Activated naive CD4-positive, alpha-beta T cell treated with anti-CD3 and anti-CD28 coated beads, Interleukin-2, amount 50 U/mL, for 72 hours (primary cell): Measurements from ENCODE around the gene MASTL. TPM values are rescaled to one million over a fixed set of nuclear protein-coding genes. Genes with fewer than 3 reads are reported as not detected.
"Not testable (repeated sequence)": the region's sequence is repeated elsewhere in the genome, so short reads cannot be mapped to it uniquely, and the experiment has no call there.

Source experiments
- ATAC-seq, 2 donors: fragments of 150-1000 bp; cut with Tn5 transposase; 2 replicates each; pipeline ENCODE4 v1.10.0; 2021; ENCODE audit warnings: mild to moderate bottlenecking in 2 of 2, moderate library complexity in 2 of 2
- DNase-seq, 2 donors: peaks; one replicate each; pipeline ENCODE4 v3.0.0; 2021 to 2022; ENCODE audit warnings: low spot score in 2 of 2
- H3K27ac Mint-ChIP-seq, 2 donors: one replicate each; pipeline ENCODE4 v1.8.0; 2022; ENCODE audit warnings: mild to moderate bottlenecking in 2 of 2, mixed read lengths in 2 of 2
- H3K36me3 Mint-ChIP-seq, 2 donors: one replicate each; pipeline ENCODE4 v1.8.0; 2022; ENCODE audit warnings: mixed read lengths in 2 of 2
- H3K9me3 Mint-ChIP-seq, 2 donors: one replicate each; pipeline ENCODE4 v1.8.0; 2022; ENCODE audit warnings: mixed read lengths in 2 of 2
- total RNA-seq, 2 donors: library from RNA; stranded (reverse); gene quantifications; one replicate each; pipeline ENCODE4 v1.2.3, GENCODE V29; 2022

MASTL gene
- 10 to 100 TPM; 49.7 to 50.7 TPM for total RNA-seq

DNA sequence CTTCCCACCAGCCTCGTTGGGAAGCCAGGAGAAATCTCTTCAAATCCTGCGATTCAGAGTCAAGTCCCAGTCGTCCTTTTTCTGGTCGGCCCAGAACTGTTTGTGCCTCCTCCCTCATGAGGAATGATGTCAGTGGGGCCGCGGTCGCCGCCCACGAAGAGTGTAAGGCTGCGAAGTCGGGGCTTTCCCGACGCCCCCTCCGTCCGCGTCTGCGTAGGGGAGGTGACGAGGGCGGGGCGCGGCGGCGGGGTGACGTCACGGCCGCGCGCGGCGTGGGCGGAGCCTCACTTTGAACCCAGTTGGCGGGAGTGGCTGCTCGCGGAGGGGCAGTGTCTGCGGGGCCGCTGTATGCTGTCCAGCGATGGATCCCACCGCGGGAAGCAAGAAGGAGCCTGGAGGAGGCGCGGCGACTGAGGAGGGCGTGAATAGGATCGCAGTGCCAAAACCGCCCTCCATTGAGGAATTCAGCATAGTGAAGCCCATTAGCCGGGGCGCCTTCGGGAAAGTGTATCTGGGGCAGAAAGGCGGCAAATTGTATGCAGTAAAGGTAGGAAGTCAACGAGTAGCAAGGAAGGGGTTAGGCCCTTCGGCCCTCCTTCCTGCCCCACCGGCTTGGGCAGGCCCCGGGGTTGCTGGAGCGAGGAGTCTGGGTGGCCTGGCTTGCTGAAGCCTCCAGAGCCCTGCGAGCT lies at the start of gene MASTL:
TSS of gene MASTL (plus strand) at position 287 of the 689 bp plus-strand sequence. CDS start at position 362, 75 bp downstream.
- Mint-ChIP-seq H3K9me3 (no peaks in the 10 kb centered on the region), H3K36me3 (peaks cover 53 to 63% of the 10 kb centered on the region in 2 donors)

DNA sequence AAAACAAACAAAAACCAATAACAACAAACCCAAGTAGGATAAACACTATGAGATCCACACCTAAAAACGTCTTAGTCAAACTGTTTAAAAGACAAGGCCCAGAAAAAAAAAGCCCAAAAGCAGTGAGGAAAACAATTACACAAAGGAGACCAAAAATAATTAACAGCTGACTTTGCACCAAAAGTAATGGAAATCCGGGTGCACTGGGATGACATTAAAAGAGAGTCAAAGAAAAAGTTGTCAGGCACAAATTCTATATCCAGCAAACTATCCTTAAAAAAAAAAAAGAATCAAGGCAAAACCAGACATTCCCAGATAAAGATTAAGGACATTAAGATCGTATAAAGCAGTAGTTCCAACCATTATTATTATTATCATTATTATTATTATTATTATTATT lies 47.0 kb upstream of the MASTL start:
- H3K27ac Mint-ChIP-seq: no peak overlapping the region
- no peak for DNase-seq
- no peak for ATAC-seq
- H3K9me3 Mint-ChIP-seq: peaks cover 0 to 7% of the 10 kb centered on the region in 2 donors
- peaks cover 8 to 59% of the 10 kb centered on the region in 2 donors for H3K36me3 Mint-ChIP-seq

More for the DNA sequence above, at the start of gene MASTL:
- peak within 1 kb of the TSS; percentile 100 for H3K27ac Mint-ChIP-seq
- peak; percentile 94 to 95 for DNase-seq
- peak; percentile 85 to 88 for ATAC-seq

DNA sequence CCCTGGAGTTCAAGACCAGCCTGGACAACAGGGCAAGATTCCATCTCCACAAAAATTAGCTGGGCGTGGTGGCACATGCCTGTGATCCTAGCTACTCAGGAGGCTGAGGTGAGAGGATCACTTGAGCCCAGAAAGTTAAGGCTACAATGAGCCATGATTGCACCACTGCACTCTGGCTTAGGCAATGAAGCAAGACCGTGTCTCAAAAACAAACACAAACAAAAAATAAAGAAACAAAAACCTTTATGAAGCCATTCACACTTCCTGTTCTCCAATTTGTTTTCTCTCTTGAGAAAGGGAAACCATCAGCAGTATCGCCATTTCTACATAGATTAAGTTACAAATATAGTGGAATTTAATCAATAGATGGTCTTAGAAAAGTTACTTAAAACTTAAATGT lies 20.8 kb upstream of the MASTL start:
- Mint-ChIP-seq H3K9me3 (no peaks in the 10 kb centered on the region), H3K36me3 (peaks cover 6 to 14% of the 10 kb centered on the region in 2 donors), H3K27ac (peak overlapping the region in 1 of 2 donors; percentile 37)
- DNase-seq (no peak), ATAC-seq (no peak)

DNA sequence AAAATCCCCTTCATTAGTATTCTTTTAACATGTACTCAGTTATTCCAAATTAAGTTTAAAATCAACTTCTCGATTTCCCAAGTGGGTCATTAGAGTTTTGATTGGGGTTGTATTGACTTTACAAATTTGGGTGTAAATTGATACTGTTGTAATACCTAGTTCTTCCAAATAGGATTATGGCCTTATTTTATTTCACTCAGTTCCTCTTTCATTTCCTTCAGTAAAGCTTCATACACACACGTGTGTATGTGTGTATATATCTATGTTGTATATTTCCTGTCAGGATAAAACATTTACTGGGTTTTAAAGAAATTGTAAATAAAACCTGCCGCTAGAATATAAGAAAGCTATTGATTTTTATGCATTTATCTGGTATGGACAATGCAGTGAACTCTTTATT lies 16.9 kb upstream of the MASTL start:
- DNase-seq (no peak), ATAC-seq (no peak)
- Mint-ChIP-seq H3K9me3 (no peaks in the 10 kb centered on the region), H3K36me3 (peaks cover 5% of the 10 kb centered on the region in 2 donors), H3K27ac (peak overlapping the region in 1 of 2 donors; percentile 50)

DNA sequence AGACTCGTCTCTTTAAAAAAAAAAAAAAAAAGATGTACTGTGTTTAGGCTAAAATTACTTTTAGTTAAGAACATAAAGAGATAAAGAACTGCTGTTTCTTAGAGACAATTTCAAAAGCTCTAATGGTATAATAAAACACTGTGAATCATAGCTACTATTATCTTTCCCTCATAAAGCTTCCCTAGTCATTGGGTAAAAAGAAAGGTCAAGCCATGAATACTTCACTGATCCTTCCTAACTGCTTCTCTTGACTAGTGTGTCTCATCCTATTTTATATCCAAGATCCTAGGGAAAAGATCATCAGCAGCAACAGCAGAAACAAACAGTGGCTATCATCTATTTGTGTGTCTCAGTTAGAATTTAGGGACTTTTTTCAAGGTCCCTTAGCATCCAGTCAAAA lies 11.5 kb upstream of the MASTL start:
- peak overlapping the region in 1 of 2 donors; percentile 41 for H3K27ac Mint-ChIP-seq
- DNase-seq: no peak
- peaks cover 4 to 5% of the 10 kb centered on the region in 2 donors for H3K36me3 Mint-ChIP-seq
- no peak for ATAC-seq
- no peaks in the 10 kb centered on the region for H3K9me3 Mint-ChIP-seq

DNA sequence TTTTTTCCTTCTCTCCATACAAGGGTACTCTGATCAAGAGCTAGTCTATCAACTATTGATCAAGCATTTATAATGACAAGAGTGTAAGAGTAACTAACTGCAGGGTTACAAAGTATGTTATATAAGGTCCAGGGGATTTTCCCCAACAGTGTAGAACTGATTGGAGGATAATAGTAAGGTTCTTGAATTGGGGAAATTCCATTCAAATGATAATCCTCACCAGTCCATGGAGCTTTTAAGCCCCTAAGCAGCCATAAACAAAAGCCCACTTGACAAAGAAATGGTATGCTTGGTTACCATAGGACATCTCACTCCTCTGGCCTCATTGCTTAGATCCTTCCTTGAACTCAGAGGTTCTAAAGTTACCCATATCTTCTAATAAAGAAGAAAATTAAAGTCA lies 9.2 kb upstream of the MASTL start:
- H3K27ac Mint-ChIP-seq: peak overlapping the region in 1 of 2 donors; percentile 36
- DNase-seq (no peak), ATAC-seq (no peak)
- H3K36me3 Mint-ChIP-seq: peaks cover 4 to 11% of the 10 kb centered on the region in 2 donors
- H3K9me3 Mint-ChIP-seq: no peaks in the 10 kb centered on the region

DNA sequence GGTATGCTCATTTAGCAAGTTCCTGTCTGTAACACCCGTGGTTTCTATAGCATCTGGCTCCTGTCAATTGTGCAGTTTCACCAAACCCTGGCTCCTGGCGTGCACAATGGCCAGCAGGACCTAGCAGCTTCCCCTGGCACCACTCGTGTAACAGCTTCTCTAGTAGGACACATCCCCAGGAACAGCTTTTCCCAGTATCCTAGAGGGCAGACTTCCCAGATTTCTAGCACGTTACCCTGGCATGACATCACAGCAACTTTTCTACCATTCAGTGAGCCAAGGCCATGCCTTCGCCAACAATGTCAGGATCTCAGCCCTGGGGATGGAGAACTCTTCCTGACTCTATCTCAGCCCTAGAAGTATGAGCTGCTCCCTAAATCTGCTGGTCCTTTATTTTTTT lies 7.5 kb upstream of the MASTL start:
- ATAC-seq: no peak
- Mint-ChIP-seq H3K27ac (peak overlapping the region; percentile 3 to 50), H3K9me3 (no peaks in the 10 kb centered on the region), H3K36me3 (peaks cover 10 to 24% of the 10 kb centered on the region in 2 donors)
- DNase-seq: no peak

DNA sequence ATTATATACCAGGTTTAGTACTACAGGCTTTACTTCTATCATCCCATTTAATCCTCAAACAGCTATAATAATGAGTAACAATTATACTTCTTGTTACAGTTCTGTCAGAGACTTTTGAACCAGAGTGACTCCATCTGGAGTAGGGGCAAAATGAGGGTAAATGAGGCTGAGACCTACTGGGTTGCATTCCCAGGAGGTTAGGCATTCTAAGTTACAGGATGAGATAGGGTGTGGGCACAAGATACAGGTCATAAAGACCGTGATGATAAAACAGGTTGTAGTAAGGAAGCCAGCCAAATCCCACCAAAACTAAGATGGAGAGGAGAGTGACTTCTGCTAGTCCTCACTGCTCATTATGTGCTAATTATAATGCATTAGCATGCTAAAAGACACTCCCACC lies 4.9 kb upstream of the MASTL start:
- Mint-ChIP-seq H3K27ac (no peak overlapping the region), H3K9me3 (no peaks in the 10 kb centered on the region), H3K36me3 (peaks cover 31 to 48% of the 10 kb centered on the region in 2 donors)
- no peak for DNase-seq
- ATAC-seq: no peak

DNA sequence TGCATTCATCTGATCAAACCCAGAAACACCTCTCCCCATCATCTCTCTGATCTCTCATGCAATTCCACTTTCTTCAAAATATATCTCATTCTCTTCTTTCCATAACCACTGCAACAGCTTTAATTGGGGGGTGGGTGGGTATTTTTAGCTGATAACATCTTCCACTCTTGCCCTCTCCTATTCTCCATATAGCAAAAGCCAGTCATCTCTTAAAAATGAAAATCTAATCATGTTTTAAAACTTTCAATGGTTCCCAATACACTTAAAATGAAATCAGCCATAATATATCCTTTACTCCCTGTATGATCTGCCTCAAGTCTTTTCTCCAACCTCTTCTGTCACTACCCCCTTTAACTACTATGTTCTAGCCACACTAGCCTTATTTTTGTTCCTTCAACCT lies 2.5 kb upstream of the MASTL start:
- ATAC-seq (no peak), DNase-seq (no peak)
- Mint-ChIP-seq H3K36me3 (peaks cover 47 to 67% of the 10 kb centered on the region in 2 donors), H3K9me3 (no peaks in the 10 kb centered on the region), H3K27ac (peak overlapping the region; percentile 100)

DNA sequence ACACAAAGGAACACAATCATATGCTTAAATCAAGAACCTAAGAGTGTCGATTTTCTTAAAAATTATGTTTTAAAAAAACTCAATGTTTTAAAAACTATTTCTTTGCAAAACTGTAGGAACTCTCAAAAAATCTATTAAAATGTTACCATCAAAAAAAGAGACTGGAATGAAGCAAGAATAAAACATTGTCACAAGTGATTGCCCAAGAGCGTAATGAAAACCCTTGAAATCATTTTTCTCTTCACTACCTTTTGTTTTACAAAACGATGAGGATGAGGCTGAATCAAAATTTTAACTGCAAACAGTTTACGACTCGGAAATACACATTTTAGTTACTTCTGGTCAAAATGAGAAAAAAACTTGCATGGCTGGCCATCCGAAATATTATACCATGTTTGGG lies 1.8 kb upstream of the MASTL start:
- H3K36me3 Mint-ChIP-seq: peaks cover 53 to 71% of the 10 kb centered on the region in 2 donors
- DNase-seq: no peak

DNA sequence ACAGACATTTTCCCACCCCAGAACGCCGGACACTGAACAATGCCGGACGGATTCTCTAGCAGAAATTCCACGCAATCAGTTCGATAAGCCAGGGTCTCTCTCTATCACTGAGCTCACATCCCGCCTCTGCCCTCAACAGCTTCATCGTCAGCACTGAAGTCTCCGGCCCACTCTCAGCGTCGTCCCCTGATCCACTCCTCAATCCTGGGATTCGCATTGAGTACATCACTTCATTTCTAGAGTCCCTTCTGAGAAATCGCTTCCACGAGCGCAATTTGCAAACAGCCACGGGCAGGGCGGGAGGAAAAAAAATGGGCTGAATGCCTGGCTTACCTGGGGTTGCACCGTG lies 1.3 kb upstream of the MASTL start:
- H3K27ac Mint-ChIP-seq: peak overlapping the region; percentile 100
- H3K9me3 Mint-ChIP-seq: no peaks in the 10 kb centered on the region
- H3K36me3 Mint-ChIP-seq: peaks cover 53 to 66% of the 10 kb centered on the region in 2 donors
- DNase-seq: peak in 1 of 2 donors; percentile 27
- peak; percentile 1 to 6 for ATAC-seq

More for the DNA sequence above, 1.8 kb upstream of the MASTL start:
- no peak for ATAC-seq
- H3K27ac Mint-ChIP-seq: peak overlapping the region; percentile 100
- no peaks in the 10 kb centered on the region for H3K9me3 Mint-ChIP-seq

DNA sequence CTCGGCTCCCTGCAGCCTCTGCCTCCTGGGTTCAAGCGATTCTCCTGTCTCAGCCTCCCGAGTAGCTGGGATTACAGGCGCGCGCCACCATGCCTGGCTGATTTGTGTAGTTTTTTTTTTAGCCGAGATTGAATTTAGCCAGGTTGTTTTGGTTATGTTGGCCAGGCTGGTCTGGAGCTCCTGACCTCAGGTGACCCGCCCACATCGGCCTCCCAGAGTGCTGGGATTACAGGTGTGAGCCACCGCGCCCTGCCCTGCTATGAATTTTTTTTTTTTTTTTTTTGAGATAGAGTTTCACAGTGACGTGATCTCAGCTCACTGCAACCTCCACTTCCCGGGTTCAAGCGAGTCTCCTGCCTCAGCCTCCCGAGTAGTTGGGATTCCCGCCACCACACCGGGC lies 1.4 kb downstream of the MASTL start:
- Mint-ChIP-seq H3K27ac (peak overlapping the region; percentile 100), H3K36me3 (peaks cover 53 to 56% of the 10 kb centered on the region in 2 donors)
- not testable (repeated sequence) for DNase-seq, ATAC-seq, H3K9me3 Mint-ChIP-seq

DNA sequence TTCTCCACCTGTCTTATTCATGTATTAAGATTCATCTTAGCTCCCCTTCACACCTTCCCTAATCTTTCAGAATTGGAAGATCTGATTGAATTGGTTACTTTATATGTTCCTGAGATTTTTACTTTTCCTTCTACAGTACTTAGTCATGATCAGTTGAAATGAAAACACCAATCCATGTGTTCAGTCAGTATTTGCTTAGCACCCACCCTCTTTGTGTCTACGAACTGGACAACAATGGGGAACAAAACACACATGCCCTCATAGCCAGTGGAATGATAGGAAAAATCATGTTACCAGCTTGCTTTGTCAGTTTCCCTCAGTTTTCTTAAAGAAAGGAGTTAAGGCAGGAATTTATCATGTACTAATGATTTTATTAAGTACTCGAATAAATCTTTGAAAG lies 2.0 kb downstream of the MASTL start:
- peak overlapping the region; percentile 100 for H3K27ac Mint-ChIP-seq
- no peaks in the 10 kb centered on the region for H3K9me3 Mint-ChIP-seq
- no peak for ATAC-seq
- DNase-seq: no peak
- H3K36me3 Mint-ChIP-seq: peaks cover 54 to 55% of the 10 kb centered on the region in 2 donors

DNA sequence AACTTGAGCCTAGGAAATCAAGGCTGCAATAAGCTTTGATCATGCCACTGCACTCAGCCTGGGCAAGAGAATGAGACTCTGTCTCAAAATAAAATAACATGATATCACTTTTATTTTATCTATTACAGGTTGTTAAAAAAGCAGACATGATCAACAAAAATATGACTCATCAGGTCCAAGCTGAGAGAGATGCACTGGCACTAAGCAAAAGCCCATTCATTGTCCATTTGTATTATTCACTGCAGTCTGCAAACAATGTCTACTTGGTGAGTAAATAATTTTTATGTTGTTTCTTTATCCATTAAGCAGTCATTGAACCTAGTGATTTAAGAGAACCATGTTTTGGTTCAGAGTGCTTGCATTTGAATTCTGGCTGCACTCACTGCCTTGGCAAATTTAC lies 3.3 kb downstream of the MASTL start:
- DNase-seq: no peak
- Mint-ChIP-seq H3K27ac (no peak overlapping the region), H3K9me3 (no peaks in the 10 kb centered on the region), H3K36me3 (peaks cover 42 to 44% of the 10 kb centered on the region in 2 donors)
- no peak for ATAC-seq

DNA sequence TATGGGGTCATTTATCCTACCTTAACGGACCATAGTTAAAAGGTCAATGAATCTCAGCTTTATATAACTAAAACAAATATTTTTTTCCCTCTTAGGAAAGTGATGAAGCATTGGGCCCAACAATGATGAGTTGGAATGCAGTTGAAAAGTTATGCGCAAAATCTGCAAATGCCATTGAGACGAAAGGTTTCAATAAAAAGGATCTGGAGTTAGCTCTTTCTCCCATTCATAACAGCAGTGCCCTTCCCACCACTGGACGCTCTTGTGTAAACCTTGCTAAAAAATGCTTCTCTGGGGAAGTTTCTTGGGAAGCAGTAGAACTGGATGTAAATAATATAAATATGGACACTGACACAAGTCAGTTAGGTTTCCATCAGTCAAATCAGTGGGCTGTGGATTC lies 14.7 kb downstream of the MASTL start:
- Mint-ChIP-seq H3K36me3 (peaks cover 6 to 22% of the 10 kb centered on the region in 2 donors), H3K9me3 (no peaks in the 10 kb centered on the region), H3K27ac (peak overlapping the region in 1 of 2 donors; percentile 29)
- DNase-seq: no peak
- no peak for ATAC-seq

DNA sequence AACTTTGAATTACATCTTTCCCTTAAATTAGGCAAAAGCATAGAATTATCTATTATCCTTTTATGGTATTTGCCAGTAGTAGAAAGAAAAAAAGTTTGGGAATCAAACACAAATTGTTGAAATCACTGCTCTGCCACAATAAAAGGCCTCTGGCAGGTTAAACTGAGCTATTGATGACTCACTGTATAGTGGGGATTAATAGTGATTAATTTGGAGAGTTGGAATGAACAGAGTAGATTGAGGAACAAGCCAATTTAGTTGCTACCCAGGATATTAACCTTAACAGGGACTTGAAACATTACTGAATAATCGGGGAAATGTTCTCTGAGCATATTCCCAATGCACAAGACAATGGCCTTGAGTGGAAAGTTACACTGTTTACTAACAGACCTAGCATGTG lies 33.1 kb downstream of the MASTL start:
- ATAC-seq (no peak), DNase-seq (no peak)
- Mint-ChIP-seq H3K9me3 (no peaks in the 10 kb centered on the region), H3K36me3 (peaks cover 14 to 21% of the 10 kb centered on the region in 2 donors), H3K27ac (no peak overlapping the region)

DNA sequence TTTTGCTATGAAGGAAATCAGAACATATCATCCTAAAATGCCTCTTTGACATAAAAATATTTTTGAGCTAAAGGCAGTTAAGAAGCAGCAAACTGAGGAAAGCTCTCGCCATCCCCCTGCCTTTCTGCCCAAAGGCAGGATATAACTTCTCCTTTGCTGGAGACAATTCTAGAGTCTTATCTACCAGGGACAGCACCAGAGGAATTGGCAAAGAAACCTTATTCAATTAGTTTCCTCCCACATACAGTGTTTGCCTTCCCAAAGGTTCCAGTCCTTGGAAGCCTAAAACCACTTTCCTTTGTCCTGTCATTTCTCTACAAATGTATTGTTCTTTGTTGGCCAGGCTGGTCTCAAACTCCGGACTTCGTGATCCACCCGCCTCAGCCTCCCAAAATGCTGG lies 33.7 kb downstream of the MASTL start:
- H3K9me3 Mint-ChIP-seq: no peaks in the 10 kb centered on the region
- no peak overlapping the region for H3K27ac Mint-ChIP-seq
- DNase-seq (no peak), ATAC-seq (no peak)
- H3K36me3 Mint-ChIP-seq: peaks cover 11 to 21% of the 10 kb centered on the region in 2 donors

DNA sequence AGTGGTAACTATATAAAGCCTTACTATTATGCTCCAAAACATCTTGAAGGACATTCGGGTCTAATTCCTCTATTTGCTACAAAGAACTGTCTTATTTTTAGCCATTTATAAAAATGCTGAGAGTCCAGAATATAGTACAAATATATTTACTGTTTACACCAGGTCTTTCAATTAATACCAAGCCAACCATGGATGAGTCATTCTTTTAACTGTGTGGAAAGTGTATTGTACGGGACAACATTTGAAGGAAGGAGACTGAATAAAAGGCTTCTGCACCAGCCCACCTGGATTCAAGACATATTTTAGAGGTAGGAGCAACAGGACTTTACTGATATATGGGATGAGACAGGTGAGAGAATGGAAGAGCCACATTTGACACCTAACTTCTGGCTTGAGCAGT lies 35.4 kb downstream of the MASTL start:
- Mint-ChIP-seq H3K27ac (no peak overlapping the region), H3K9me3 (no peaks in the 10 kb centered on the region), H3K36me3 (peaks cover 0 to 12% of the 10 kb centered on the region in 2 donors)
- ATAC-seq (no peak), DNase-seq (no peak)
